Frontal cortex (tissue), 4 donors: ENCODE results near the gene LRRC57. TPM values are rescaled to one million over a fixed set of nuclear protein-coding genes. Genes with fewer than 3 reads are reported as not detected.
"Not testable (repeated sequence)": the region's sequence is repeated elsewhere in the genome, so short reads cannot be mapped to it uniquely, and the experiment has no call there.

Experiments
- DNase-seq, 2 donors: peaks; one replicate each; pipeline ENCODE4 v3.0.0; 2012; ENCODE audit warnings: low spot score in 2 of 2
- FAIRE-seq: peaks from 2 replicates; lab custom pipeline; 2012; peaks lifted over from hg19 to GRCh38; lab: Jason Lieb, UNC
- total RNA-seq: library from RNA; depleted of rRNA; stranded (reverse); fragments of >200 nt; gene quantifications from one replicate; pipeline ENCODE4 v1.2.3, GENCODE V29; 2014
- donor health status: control.
- donor health status: control.
- donor health status: control.

The LRRC57 gene
- total RNA-seq, 1 donor from 2014 or later, result 14.3 TPM

- not testable (repeated sequence) for DNase-seq, FAIRE-seq
Measured at GRCh38 chr15:42556550-42557207, 8.1 kb upstream of the LRRC57 start.

- DNase-seq (no peak), FAIRE-seq (no peak)
Measured at GRCh38 chr15:42553554-42553953, 5.0 kb upstream of the LRRC57 start.

- DNase-seq, result no peak
- no peak for FAIRE-seq
Measured at GRCh38 chr15:42549741-42550392, 1.3 kb upstream of the LRRC57 start.

GRCh38 chr15:42549032-42549491 is 469 bp upstream of the LRRC57 start:
- peak; percentile 25 to 29 for DNase-seq
- FAIRE-seq, result no peak

GRCh38 chr15:42547918-42548248 is 710 bp downstream of the LRRC57 start:
- DNase-seq (no peak), FAIRE-seq (no peak)

GRCh38 chr15:42544853-42545629 is 3.6 kb downstream of the LRRC57 start:
- no peak for FAIRE-seq
- no peak for DNase-seq

GRCh38 chr15:42533246-42533645 is 15.3 kb downstream of the LRRC57 start:
- no peak for FAIRE-seq
- DNase-seq, result no peak

- DNase-seq, result no peak
- FAIRE-seq, result no peak
Measured at GRCh38 chr15:42528970-42529369, 19.6 kb downstream of the LRRC57 start.

GRCh38 chr15:42523331-42523730 is 25.3 kb downstream of the LRRC57 start:
- no peak for DNase-seq
- FAIRE-seq, result no peak

- no peak for FAIRE-seq
- no peak for DNase-seq
Measured at GRCh38 chr15:42511007-42511391, 37.6 kb downstream of the LRRC57 start.

- FAIRE-seq (no peak), DNase-seq (no peak)
Measured at GRCh38 chr15:42510258-42511006, 38.2 kb downstream of the LRRC57 start.

GRCh38 chr15:42508263-42508690 is 40.3 kb downstream of the LRRC57 start:
- FAIRE-seq (no peak), DNase-seq (no peak)

GRCh38 chr15:42507514-42507913 is 41.1 kb downstream of the LRRC57 start:
- no peak for FAIRE-seq
- DNase-seq, result no peak

GRCh38 chr15:42504631-42505030 is 44.0 kb downstream of the LRRC57 start:
- no peak for FAIRE-seq

GRCh38 chr15:42503825-42504224 is 44.8 kb downstream of the LRRC57 start:
- FAIRE-seq (no peak), DNase-seq (no peak)

More at GRCh38 chr15:42504631-42505030, 44.0 kb downstream of the LRRC57 start:
- DNase-seq, result no peak

GRCh38 chr15:42502477-42502876 is 46.1 kb downstream of the LRRC57 start:
- FAIRE-seq, result no peak
- no peak for DNase-seq

GRCh38 chr15:42499858-42500609 is 48.6 kb downstream of the LRRC57 start:
- DNase-seq (no peak), FAIRE-seq (no peak)

GRCh38 chr15:42498212-42499068 is 50.2 kb downstream of the LRRC57 start:
- DNase-seq, result no peak
- FAIRE-seq, result no peak
